Measurements from ENCODE around the gene PMEPA1. TPM values are rescaled to one million over a fixed set of nuclear protein-coding genes. Genes with fewer than 3 reads are reported as not detected.

Gene PMEPA1
- total and polyA plus RNA-seq, 2 experiments from 2014 or later = 6.1 to 11.8 TPM

GRCh38 chr20:57736738-57737347, 27.0 kb upstream of the PMEPA1 start:
- H3K4me3 ChIP-seq = no peak overlapping the region
- TF ChIP-seq EZH2 (IDR thresholded peaks at IDR 0.05; ENCODE audit: insufficient read depth, poor library complexity, severe bottlenecking) (no peak), EZH2phosphoT487 (IDR thresholded peaks at IDR 0.05; ENCODE audit: insufficient read depth, low read depth) (no peak)
- H3K4me1 ChIP-seq (ENCODE audit: insufficient read depth) = no peaks in the 10 kb centered on the region
- no peak for DNase-seq
- no peaks in the 10 kb centered on the region for H3K36me3 ChIP-seq (ENCODE audit: low read depth)
- H2AFZ ChIP-seq = no peak overlapping the region
- H3K79me2 ChIP-seq (ENCODE audit: insufficient read depth) = no peaks in the 10 kb centered on the region
- in situ Hi-C loops (cut with MboI) = no loop called here
- H3K9me3 ChIP-seq (ENCODE audit: low read depth) = no peaks in the 10 kb centered on the region
- no peak overlapping the region for H3K27ac ChIP-seq
- H3K4me2 ChIP-seq (ENCODE audit: unreplicated experiment) = no peak overlapping the region
- 64 to 71% methylated on average over 10 of the region's 10 CpGs for WGBS, 2 experiments (ENCODE audit: low coverage in 1 of 2, low lambda C conversion rate in 2 of 2, missing lambda C conversion rate in 2 of 2)
- peaks cover 11% of the 10 kb centered on the region; the same call in 1 of the 2 replicates for H3K27me3 ChIP-seq (replicated peaks; ENCODE audit: insufficient read depth)
- H3K9ac ChIP-seq = no peak overlapping the region
- H4K20me1 ChIP-seq (ENCODE audit: insufficient read depth) = no peaks in the 10 kb centered on the region
- H3K9me2 ChIP-seq (ENCODE audit: insufficient read depth) = no peaks in the 10 kb centered on the region
- H3F3A ChIP-seq (ENCODE audit: insufficient read depth) = no peaks in the 10 kb centered on the region

GRCh38 chr20:57735831-57736737, 26.3 kb upstream of the PMEPA1 start:
- TF ChIP-seq EZH2 (IDR thresholded peaks at IDR 0.05; ENCODE audit: insufficient read depth, poor library complexity, severe bottlenecking) (no peak), EZH2phosphoT487 (IDR thresholded peaks at IDR 0.05; ENCODE audit: insufficient read depth, low read depth) (no peak)

GRCh38 chr20:57734754-57735153, 24.9 kb upstream of the PMEPA1 start:
- H3K27ac ChIP-seq = no peak overlapping the region
- 86 to 92% methylated on average over 6 of the region's 6 CpGs for WGBS, 2 experiments (ENCODE audit: low coverage in 1 of 2, low lambda C conversion rate in 2 of 2, missing lambda C conversion rate in 2 of 2)
- H3K4me3 ChIP-seq = no peak overlapping the region
- no peak for DNase-seq
- no peaks in the 10 kb centered on the region for H4K20me1 ChIP-seq (ENCODE audit: insufficient read depth)
- in situ Hi-C loops (cut with MboI) = no loop called here
- no peak overlapping the region for H3K9ac ChIP-seq
- no peaks in the 10 kb centered on the region for H3K9me3 ChIP-seq (ENCODE audit: low read depth)
- no peak overlapping the region for H3K4me2 ChIP-seq (ENCODE audit: unreplicated experiment)
- H3K9me2 ChIP-seq (ENCODE audit: insufficient read depth) = no peaks in the 10 kb centered on the region
- H3F3A ChIP-seq (ENCODE audit: insufficient read depth) = no peaks in the 10 kb centered on the region
- peaks cover 21% of the 10 kb centered on the region; the same call in 1 of the 2 replicates for H3K27me3 ChIP-seq (replicated peaks; ENCODE audit: insufficient read depth)
- TF ChIP-seq EZH2phosphoT487 (IDR thresholded peaks at IDR 0.05; ENCODE audit: insufficient read depth, low read depth) (no peak), EZH2 (IDR thresholded peaks at IDR 0.05; ENCODE audit: insufficient read depth, poor library complexity, severe bottlenecking) (no peak)
- H3K36me3 ChIP-seq (ENCODE audit: low read depth) = no peaks in the 10 kb centered on the region
- no peaks in the 10 kb centered on the region for H3K4me1 ChIP-seq (ENCODE audit: insufficient read depth)
- H3K79me2 ChIP-seq (ENCODE audit: insufficient read depth) = no peaks in the 10 kb centered on the region
- no peak overlapping the region for H2AFZ ChIP-seq

More at GRCh38 chr20:57735831-57736737, 26.3 kb upstream of the PMEPA1 start:
- Histone ChIP-seq H3K4me2 (ENCODE audit: unreplicated experiment) (no peak overlapping the region), H3K27ac (no peak overlapping the region), H3K79me2 (ENCODE audit: insufficient read depth) (no peaks in the 10 kb centered on the region), H3F3A (ENCODE audit: insufficient read depth) (no peaks in the 10 kb centered on the region), H3K4me1 (ENCODE audit: insufficient read depth) (no peaks in the 10 kb centered on the region), H4K20me1 (ENCODE audit: insufficient read depth) (no peaks in the 10 kb centered on the region), H3K9ac (no peak overlapping the region), H3K9me2 (ENCODE audit: insufficient read depth) (no peaks in the 10 kb centered on the region), H2AFZ (no peak overlapping the region), H3K4me3 (no peak overlapping the region), H3K9me3 (ENCODE audit: low read depth) (no peaks in the 10 kb centered on the region), H3K27me3 (replicated peaks; ENCODE audit: insufficient read depth) (peaks cover 11% of the 10 kb centered on the region; the same call in 1 of the 2 replicates), H3K36me3 (ENCODE audit: low read depth) (no peaks in the 10 kb centered on the region)
- DNase-seq = no peak
- in situ Hi-C loops (cut with MboI) = no loop called here
- 60 to 61% methylated on average over 8 of the region's 8 CpGs for WGBS, 2 experiments (ENCODE audit: low coverage in 1 of 2, low lambda C conversion rate in 2 of 2, missing lambda C conversion rate in 2 of 2)

GRCh38 chr20:57732226-57732625, 22.4 kb upstream of the PMEPA1 start:
- no peaks in the 10 kb centered on the region for H4K20me1 ChIP-seq (ENCODE audit: insufficient read depth)
- no peak for DNase-seq
- H3K27ac ChIP-seq = no peak overlapping the region
- H3K4me3 ChIP-seq = no peak overlapping the region
- H2AFZ ChIP-seq = no peak overlapping the region
- H3K79me2 ChIP-seq (ENCODE audit: insufficient read depth) = no peaks in the 10 kb centered on the region
- peaks cover 43% of the 10 kb centered on the region for H3K27me3 ChIP-seq (replicated peaks; ENCODE audit: insufficient read depth)
- no peak overlapping the region for H3K4me2 ChIP-seq (ENCODE audit: unreplicated experiment)
- TF ChIP-seq EZH2 (IDR thresholded peaks at IDR 0.05; ENCODE audit: insufficient read depth, poor library complexity, severe bottlenecking) = no peak
- no peak for TF ChIP-seq EZH2phosphoT487 (IDR thresholded peaks at IDR 0.05; ENCODE audit: insufficient read depth, low read depth)
- no peaks in the 10 kb centered on the region for H3K36me3 ChIP-seq (ENCODE audit: low read depth)
- no peaks in the 10 kb centered on the region for H3K4me1 ChIP-seq (ENCODE audit: insufficient read depth)
- H3F3A ChIP-seq (ENCODE audit: insufficient read depth) = no peaks in the 10 kb centered on the region
- in situ Hi-C loops (cut with MboI) = no loop called here
- no peaks in the 10 kb centered on the region for H3K9me2 ChIP-seq (ENCODE audit: insufficient read depth)
- no peak overlapping the region for H3K9ac ChIP-seq
- H3K9me3 ChIP-seq (ENCODE audit: low read depth) = no peaks in the 10 kb centered on the region
- 34% methylated on average over 4 of the region's 4 CpGs for WGBS, 2 experiments (ENCODE audit: low coverage in 1 of 2, low lambda C conversion rate in 2 of 2, missing lambda C conversion rate in 2 of 2)
